ENCODE results near the gene ADGRA1. TPM values are rescaled to one million over a fixed set of nuclear protein-coding genes. Genes with fewer than 3 reads are reported as not detected.

ADGRA1 gene
- total and polyA plus RNA-seq, 7 experiments from 2014 or later, result not detected

DNA sequence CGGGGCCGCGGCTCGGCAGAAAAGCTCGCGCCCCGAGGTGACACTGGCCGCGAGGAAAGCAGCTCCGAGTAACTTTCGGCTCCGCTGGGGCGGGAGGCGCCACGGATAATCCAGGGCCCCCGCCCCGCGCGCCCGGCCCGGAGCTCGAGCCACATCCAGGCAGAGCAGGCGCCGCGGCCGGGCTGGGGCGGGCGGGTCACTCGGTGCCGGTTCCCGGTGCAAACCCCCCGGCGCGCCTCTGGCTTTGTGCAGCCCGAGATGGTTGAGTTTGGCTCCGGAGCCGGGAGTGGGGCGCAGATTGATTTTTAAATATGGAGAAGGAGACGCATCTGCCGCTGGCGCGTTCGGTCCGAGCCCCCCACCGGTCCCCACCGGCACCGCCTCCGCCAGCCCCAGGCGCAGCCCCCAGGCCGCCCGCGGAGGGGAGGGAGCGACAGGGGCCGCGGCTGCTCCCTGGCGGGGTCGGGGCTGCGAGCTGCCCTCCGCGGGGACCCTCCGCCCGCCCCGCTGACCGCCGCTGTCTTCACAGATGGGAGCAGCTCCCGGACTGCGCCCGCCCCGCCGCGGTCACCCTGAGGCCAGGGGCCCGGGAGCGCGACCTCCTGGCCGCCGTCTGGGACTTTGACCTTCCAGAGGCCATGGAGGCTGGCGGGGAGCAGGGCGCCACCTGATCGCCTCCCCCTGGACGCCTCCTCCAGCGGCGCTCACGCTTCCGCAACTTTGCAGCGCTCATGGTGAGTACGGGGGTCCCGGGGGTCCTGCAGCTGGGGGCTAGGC lies 643 bp downstream of the ADGRA1 start:
- Mint-ChIP-seq H3K27ac (no peak overlapping the region), H3K36me3 (no peaks in the 10 kb centered on the region), H3K4me1 (peaks cover 0 to 3% (median 0%) of the 10 kb centered on the region in 7 donors), H3K4me3 (no peak overlapping the region), H3K9me3 (no peaks in the 10 kb centered on the region), H3K27me3 (peaks cover 15 to 32% (median 20%) of the 10 kb centered on the region in 5 donors)
- ChIA-PET CTCF (no interaction called here), POLR2A (no interaction called here)
- DNase-seq (no peak), ATAC-seq (no peak)
- Histone ChIP-seq H3K36me3 (ENCODE audit: control insufficient read depth in 2 of 3, insufficient read depth in 3 of 3, low read length in 3 of 3) (no peaks in the 10 kb centered on the region), H3K9me3 (ENCODE audit: control insufficient read depth in 2 of 3, low read length in 3 of 3) (no peaks in the 10 kb centered on the region), H3K27ac (ENCODE audit: low read depth, low read length) (no peak overlapping the region), H3K4me1 (ENCODE audit: control insufficient read depth in 2 of 2, insufficient read depth in 2 of 2, low read length in 2 of 2) (no peaks in the 10 kb centered on the region), H3K4me3 (ENCODE audit: low read length) (no peak overlapping the region), H3K27me3 (ENCODE audit: control insufficient read depth in 2 of 2, insufficient read depth in 2 of 2, low read length in 2 of 2) (no peaks in the 10 kb centered on the region)
- intact Hi-C loops (cut with micrococcal nuclease), result no loop called here

DNA sequence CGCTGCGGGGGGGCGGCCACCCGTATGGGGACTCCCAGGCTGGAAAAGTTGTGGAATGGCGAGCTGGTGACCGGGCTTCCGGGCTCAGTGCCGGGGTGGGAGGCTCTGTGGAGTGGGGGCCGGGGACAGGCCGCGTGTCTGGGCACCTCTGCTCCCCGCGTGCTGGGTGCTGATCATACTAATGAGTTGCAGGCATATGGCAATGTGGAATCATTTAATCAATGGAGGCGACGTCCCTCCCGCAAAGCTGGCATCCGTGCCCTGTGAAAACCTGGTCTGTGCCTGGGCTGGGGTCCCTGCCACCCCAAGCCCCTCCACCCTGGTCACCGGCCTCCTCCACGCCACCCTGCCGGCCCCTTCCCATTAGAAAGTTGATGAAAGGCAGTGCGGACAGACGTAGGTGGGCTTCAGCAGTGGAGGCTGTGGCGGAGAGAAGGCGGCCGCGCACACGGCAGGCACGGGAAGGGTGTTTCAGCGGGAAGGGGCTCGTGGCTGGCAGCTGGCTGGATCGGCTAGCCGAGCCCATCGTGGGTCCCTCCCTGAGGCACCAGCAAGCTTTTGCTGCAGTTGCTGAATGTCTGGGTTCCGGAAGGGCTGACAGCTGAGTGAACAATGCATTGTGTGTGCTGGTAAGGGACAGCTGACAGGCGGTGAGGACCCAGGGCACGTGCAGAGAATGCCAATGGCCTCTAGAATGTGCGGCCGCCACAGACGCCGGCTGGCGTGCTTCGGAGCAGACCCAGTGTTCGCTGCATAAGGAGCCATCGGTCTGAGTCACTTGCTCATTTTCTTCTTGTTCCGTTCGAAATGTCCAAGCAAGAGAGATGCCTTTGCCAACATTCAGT lies 1.5 kb downstream of the ADGRA1 start:
- Histone ChIP-seq H3K9me3 (ENCODE audit: control insufficient read depth in 2 of 3, low read length in 3 of 3) (no peaks in the 10 kb centered on the region), H3K27ac (ENCODE audit: low read depth, low read length) (no peak overlapping the region), H3K4me3 (ENCODE audit: low read length) (no peak overlapping the region), H3K36me3 (ENCODE audit: control insufficient read depth in 2 of 3, insufficient read depth in 3 of 3, low read length in 3 of 3) (no peaks in the 10 kb centered on the region), H3K4me1 (ENCODE audit: control insufficient read depth in 2 of 2, insufficient read depth in 2 of 2, low read length in 2 of 2) (no peaks in the 10 kb centered on the region), H3K27me3 (ENCODE audit: control insufficient read depth in 2 of 2, insufficient read depth in 2 of 2, low read length in 2 of 2) (no peaks in the 10 kb centered on the region)
- no peak overlapping the region for H3K27ac Mint-ChIP-seq
- ChIA-PET CTCF (no interaction called here), POLR2A (no interaction called here)
- H3K36me3 Mint-ChIP-seq, result no peaks in the 10 kb centered on the region
- no peak overlapping the region for H3K4me3 Mint-ChIP-seq
- H3K4me1 Mint-ChIP-seq, result peaks cover 0 to 3% (median 0%) of the 10 kb centered on the region in 7 donors
- intact Hi-C loops (cut with micrococcal nuclease), result no loop called here
- ATAC-seq (no peak), DNase-seq (no peak)
- no peaks in the 10 kb centered on the region for H3K9me3 Mint-ChIP-seq
- peaks cover 15 to 25% (median 20%) of the 10 kb centered on the region in 5 donors for H3K27me3 Mint-ChIP-seq

DNA sequence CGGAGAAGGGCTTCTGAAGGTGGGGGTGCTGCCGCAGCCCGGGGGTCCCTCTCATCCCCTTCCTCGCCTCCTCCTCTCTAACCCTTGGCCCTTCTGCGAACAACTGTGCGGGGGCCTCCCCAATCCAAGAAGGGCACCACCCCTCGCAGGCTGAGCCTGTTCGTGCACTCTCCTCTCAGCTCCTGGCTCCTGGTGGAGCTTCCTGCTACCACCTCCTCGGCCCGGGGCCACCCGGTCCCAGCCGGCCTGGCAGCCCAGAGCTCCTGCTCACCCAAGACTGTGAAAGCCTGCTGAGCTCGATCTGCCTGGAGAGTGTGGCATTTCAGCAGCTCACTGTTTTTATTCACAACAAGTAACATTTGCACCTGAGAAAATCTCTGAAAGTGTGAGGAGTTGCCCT lies 2.4 kb downstream of the ADGRA1 start:
- Mint-ChIP-seq H3K4me1 (peaks cover 0 to 3% (median 0%) of the 10 kb centered on the region in 7 donors), H3K27me3 (peaks cover 10 to 20% (median 19%) of the 10 kb centered on the region in 5 donors), H3K4me3 (no peak overlapping the region), H3K27ac (no peak overlapping the region), H3K9me3 (no peaks in the 10 kb centered on the region), H3K36me3 (no peaks in the 10 kb centered on the region)
- no peak overlapping the region for H3K4me3 ChIP-seq (ENCODE audit: low read length)
- DNase-seq, result no peak
- no peaks in the 10 kb centered on the region for H3K9me3 ChIP-seq (ENCODE audit: control insufficient read depth in 2 of 3, low read length in 3 of 3)
- H3K27me3 ChIP-seq (ENCODE audit: control insufficient read depth in 2 of 2, insufficient read depth in 2 of 2, low read length in 2 of 2), result no peaks in the 10 kb centered on the region
- H3K36me3 ChIP-seq (ENCODE audit: control insufficient read depth in 2 of 3, insufficient read depth in 3 of 3, low read length in 3 of 3), result no peaks in the 10 kb centered on the region
- H3K4me1 ChIP-seq (ENCODE audit: control insufficient read depth in 2 of 2, insufficient read depth in 2 of 2, low read length in 2 of 2), result no peaks in the 10 kb centered on the region
- ATAC-seq, result no peak
- POLR2A ChIA-PET, result no interaction called here
- CTCF ChIA-PET, result no interaction called here
- intact Hi-C loops (cut with micrococcal nuclease), result no loop called here
- no peak overlapping the region for H3K27ac ChIP-seq (ENCODE audit: low read depth, low read length)

GRCh38 chr10:133090654-133091053 lies 2.9 kb downstream of the ADGRA1 start:
- no peaks in the 10 kb centered on the region for H3K9me3 ChIP-seq (ENCODE audit: control insufficient read depth in 2 of 3, low read length in 3 of 3)
- no peak overlapping the region for H3K27ac ChIP-seq (ENCODE audit: low read depth, low read length)
- Mint-ChIP-seq H3K36me3 (no peaks in the 10 kb centered on the region), H3K27ac (no peak overlapping the region), H3K9me3 (no peaks in the 10 kb centered on the region), H3K27me3 (peaks cover 9 to 20% (median 17%) of the 10 kb centered on the region in 5 donors), H3K4me3 (no peak overlapping the region), H3K4me1 (peaks cover 0 to 3% (median 0%) of the 10 kb centered on the region in 7 donors)
- H3K27me3 ChIP-seq (ENCODE audit: control insufficient read depth in 2 of 2, insufficient read depth in 2 of 2, low read length in 2 of 2), result no peaks in the 10 kb centered on the region
- no peak overlapping the region for H3K4me3 ChIP-seq (ENCODE audit: low read length)
- ChIA-PET POLR2A (no interaction called here), CTCF (no interaction called here)
- ATAC-seq (no peak), DNase-seq (no peak)
- no peaks in the 10 kb centered on the region for H3K4me1 ChIP-seq (ENCODE audit: control insufficient read depth in 2 of 2, insufficient read depth in 2 of 2, low read length in 2 of 2)
- intact Hi-C loops (cut with micrococcal nuclease), result no loop called here
- no peaks in the 10 kb centered on the region for H3K36me3 ChIP-seq (ENCODE audit: control insufficient read depth in 2 of 3, insufficient read depth in 3 of 3, low read length in 3 of 3)

DNA sequence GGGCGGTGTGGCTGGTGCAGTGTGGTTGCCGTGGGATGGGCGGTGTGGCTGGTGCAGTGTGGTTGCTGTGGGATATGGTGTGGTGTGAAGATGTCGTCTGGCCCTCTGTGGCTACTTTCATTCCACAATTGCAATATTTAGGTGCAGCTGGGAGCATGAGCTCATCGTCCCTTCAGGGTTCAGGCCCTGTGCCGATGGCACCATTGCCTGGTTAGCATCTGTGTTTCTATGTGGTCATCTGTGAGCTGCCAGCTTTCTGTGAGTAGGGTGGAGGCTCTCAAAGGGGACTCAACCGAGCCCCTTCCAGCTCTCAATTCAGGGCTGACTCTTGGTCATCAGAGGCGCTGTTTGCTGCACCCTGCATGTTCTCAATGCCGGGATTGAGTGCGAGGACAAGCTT lies 3.6 kb downstream of the ADGRA1 start:
- CTCF ChIA-PET, result no interaction called here
- Histone ChIP-seq H3K27me3 (ENCODE audit: control insufficient read depth in 2 of 2, insufficient read depth in 2 of 2, low read length in 2 of 2) (no peaks in the 10 kb centered on the region), H3K36me3 (ENCODE audit: control insufficient read depth in 2 of 3, insufficient read depth in 3 of 3, low read length in 3 of 3) (no peaks in the 10 kb centered on the region), H3K4me1 (ENCODE audit: control insufficient read depth in 2 of 2, insufficient read depth in 2 of 2, low read length in 2 of 2) (no peaks in the 10 kb centered on the region), H3K9me3 (ENCODE audit: control insufficient read depth in 2 of 3, low read length in 3 of 3) (no peaks in the 10 kb centered on the region), H3K27ac (ENCODE audit: low read depth, low read length) (no peak overlapping the region), H3K4me3 (ENCODE audit: low read length) (no peak overlapping the region)
- H3K27me3 Mint-ChIP-seq, result peaks cover 9 to 20% (median 18%) of the 10 kb centered on the region in 5 donors
- no peaks in the 10 kb centered on the region for H3K36me3 Mint-ChIP-seq
- POLR2A ChIA-PET, result no interaction called here
- intact Hi-C loops (cut with micrococcal nuclease), result no loop called here
- H3K9me3 Mint-ChIP-seq, result no peaks in the 10 kb centered on the region
- peaks cover 0 to 3% (median 0%) of the 10 kb centered on the region in 7 donors for H3K4me1 Mint-ChIP-seq
- DNase-seq, result no peak
- peak overlapping the region in 1 of 10 donors; percentile 9 for H3K4me3 Mint-ChIP-seq
- no peak overlapping the region for H3K27ac Mint-ChIP-seq
- ATAC-seq, result no peak

DNA sequence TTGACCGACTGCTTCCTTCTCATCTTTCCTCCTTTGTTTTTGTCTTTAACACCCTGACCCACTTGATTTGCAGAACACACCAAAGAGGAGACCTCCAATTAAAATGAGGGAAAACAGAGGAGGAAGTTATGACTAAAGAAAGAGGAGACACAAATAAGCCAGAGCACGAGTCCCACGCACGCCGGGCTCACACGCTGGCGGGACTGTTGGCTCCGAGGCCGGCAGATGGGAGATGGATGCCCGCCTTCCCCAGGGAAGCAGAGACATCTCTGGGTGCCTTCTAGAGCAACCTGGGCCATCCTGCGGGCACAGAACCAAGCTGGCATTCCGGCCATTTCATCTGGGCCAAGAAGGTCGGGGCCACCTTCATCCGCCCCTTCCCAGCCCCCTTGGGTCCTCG lies 5.6 kb downstream of the ADGRA1 start:
- DNase-seq (no peak), ATAC-seq (no peak)
- intact Hi-C loops (cut with micrococcal nuclease), result no loop called here
- no peak overlapping the region for H3K4me3 ChIP-seq (ENCODE audit: low read length)
- ChIA-PET POLR2A (no interaction called here), CTCF (interaction anchor here (0.6 kb wide), 1 partner anchor 10 kb away, joined by 3 read pairs; no protein-coding TSS in a partner anchor)
- H3K9me3 Mint-ChIP-seq, result no peaks in the 10 kb centered on the region
- no peaks in the 10 kb centered on the region for H3K27me3 ChIP-seq (ENCODE audit: control insufficient read depth in 2 of 2, insufficient read depth in 2 of 2, low read length in 2 of 2)
- H3K27me3 Mint-ChIP-seq, result peaks cover 5 to 20% (median 7%) of the 10 kb centered on the region in 5 donors
- no peak overlapping the region for H3K27ac ChIP-seq (ENCODE audit: low read depth, low read length)
- H3K36me3 ChIP-seq (ENCODE audit: control insufficient read depth in 2 of 3, insufficient read depth in 3 of 3, low read length in 3 of 3), result no peaks in the 10 kb centered on the region
- no peaks in the 10 kb centered on the region for H3K36me3 Mint-ChIP-seq
- no peaks in the 10 kb centered on the region for H3K4me1 ChIP-seq (ENCODE audit: control insufficient read depth in 2 of 2, insufficient read depth in 2 of 2, low read length in 2 of 2)
- H3K9me3 ChIP-seq (ENCODE audit: control insufficient read depth in 2 of 3, low read length in 3 of 3), result no peaks in the 10 kb centered on the region
- no peaks in the 10 kb centered on the region for H3K4me1 Mint-ChIP-seq
- no peak overlapping the region for H3K4me3 Mint-ChIP-seq
- no peak overlapping the region for H3K27ac Mint-ChIP-seq

Data from naive thymus-derived CD4-positive, alpha-beta T cell (primary cell).